ENCODE results near the gene RPS16. TPM values are rescaled to one million over a fixed set of nuclear protein-coding genes. Genes with fewer than 3 reads are reported as not detected.

The RPS16 gene
- total RNA-seq, 1 donor from 2014 or later, result 117 TPM

- DNase-seq (ENCODE audit: low read depth in 2 of 2), result no peak
Measured at GRCh38 chr19:39388657-39389056, 47.1 kb downstream of the RPS16 start.

- no peak for DNase-seq (ENCODE audit: low read depth in 2 of 2)
Measured at GRCh38 chr19:39386557-39386956, 49.2 kb downstream of the RPS16 start.

DNA sequence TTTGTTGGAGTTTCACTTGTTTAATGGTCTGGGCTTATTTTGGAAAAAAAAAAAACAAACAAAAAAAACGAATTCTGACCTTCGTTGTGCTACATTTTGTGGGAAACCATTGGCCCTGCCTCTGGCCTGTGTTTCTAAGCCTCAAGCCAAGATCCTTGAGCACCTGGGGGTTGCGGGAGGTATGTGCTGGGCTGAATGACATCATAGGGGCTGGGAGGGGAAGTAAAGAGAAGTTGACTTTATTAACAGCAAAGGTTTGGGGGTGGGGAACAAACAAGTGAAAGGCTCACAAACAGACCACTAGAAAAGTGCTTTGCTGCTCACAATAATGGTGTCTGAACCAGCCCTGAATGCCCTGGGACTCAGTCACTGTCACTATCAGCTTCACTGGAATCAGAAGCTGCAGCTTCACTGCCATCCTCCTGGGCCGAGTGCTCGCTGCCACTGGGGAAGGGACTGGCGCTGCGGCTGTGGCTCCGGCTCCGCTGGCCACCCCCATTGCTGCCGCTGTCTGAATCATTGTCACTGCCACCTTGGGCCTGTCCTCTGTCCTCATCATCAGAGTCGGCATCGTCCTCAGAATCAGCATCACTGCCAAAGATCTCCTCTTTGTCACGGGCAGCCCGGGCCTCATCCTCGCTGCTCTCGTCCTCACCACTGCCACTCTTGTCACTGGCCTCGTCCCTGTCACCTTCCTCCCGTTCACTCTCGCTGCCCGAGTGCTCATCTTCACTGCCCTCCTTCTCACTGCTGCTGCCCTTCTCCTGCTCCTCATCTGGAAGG is 49.9 kb downstream of the RPS16 start:
- DNase-seq (ENCODE audit: low read depth in 2 of 2), result no peak

DNA sequence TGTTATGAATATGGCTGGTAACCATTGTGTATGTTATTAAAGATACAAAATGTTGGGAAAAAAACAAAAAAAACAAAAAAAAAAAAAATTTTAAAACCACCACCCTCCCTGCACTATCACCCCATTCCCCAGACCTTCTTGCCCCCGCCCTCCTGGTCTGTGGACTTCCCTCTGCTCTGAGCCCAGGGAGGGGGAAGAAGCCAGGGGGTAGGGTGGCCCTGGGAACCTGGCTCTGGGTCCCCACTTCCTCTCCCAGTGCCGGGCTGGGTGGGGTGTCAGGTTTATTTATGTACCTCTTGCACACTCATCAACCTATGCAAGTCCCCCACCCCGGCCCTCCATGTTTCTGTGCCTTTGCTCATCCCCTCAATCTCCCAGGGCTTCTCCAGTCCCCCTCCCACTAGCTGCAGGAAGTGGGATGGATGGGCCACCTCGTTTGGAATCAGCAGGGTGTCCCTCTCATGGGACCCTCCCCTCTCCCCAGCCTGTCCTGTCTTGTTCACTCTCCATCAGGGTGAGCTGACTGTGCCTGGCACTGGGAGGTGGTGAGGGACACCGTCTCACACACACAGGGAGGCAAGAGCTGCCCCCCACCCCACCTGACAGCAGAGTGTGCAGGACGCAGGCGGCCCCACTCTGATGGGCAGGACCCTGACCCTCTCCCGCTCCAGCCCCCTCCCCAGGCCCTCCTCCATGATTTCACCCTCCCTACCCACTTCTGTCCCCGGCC is 50.7 kb downstream of the RPS16 start:
- no peak for DNase-seq (ENCODE audit: low read depth in 2 of 2)

Other genes with a start within 250 kb of the RPS16 start
- not detected in 2 replicates for gene NCCRP1, start 239.0 kb downstream of the RPS16 start, total RNA-seq
- gene SYCN, start 231.7 kb downstream of the RPS16 start, total RNA-seq, result not detected in 2 replicates
- not detected in 2 replicates for gene IFNL3, start 190.9 kb downstream of the RPS16 start, total RNA-seq
- gene IFNL4, start 187.1 kb downstream of the RPS16 start, total RNA-seq, result not detected in 2 replicates
- not detected in 2 replicates for gene IFNL2, start 167.6 kb downstream of the RPS16 start, total RNA-seq
- not detected in 2 replicates for gene IFNL1, start 139.5 kb downstream of the RPS16 start, total RNA-seq
- 0.39 and 0.76 TPM in 2 replicates for gene LRFN1, start 115.1 kb downstream of the RPS16 start, total RNA-seq
- gene GMFG, start 99.9 kb downstream of the RPS16 start, total RNA-seq, result 194 and 220 TPM in 2 replicates
- gene SAMD4B, start 93.5 kb downstream of the RPS16 start, total RNA-seq, result 19.8 and 31.2 TPM in 2 replicates
- 23.4 and 24.9 TPM in 2 replicates for gene PAF1, start 44.8 kb downstream of the RPS16 start, total RNA-seq
- 11.6 and 17.3 TPM in 2 replicates for gene MED29, start 44.6 kb downstream of the RPS16 start, total RNA-seq
- 0.64 and 1.8 TPM in 2 replicates for gene ZFP36, start 29.1 kb downstream of the RPS16 start, total RNA-seq
- 10.5 and 16.9 TPM in 2 replicates for gene PLEKHG2, start 23.3 kb downstream of the RPS16 start, total RNA-seq
- gene SUPT5H, start 9.6 kb upstream of the RPS16 start, total RNA-seq, result 29.9 and 38.1 TPM in 2 replicates
- gene TIMM50, start 44.9 kb upstream of the RPS16 start, total RNA-seq, result 48.3 and 50.3 TPM in 2 replicates
- gene DLL3, start 63.0 kb upstream of the RPS16 start, total RNA-seq, result 0.25 and 0.39 TPM in 2 replicates
- not detected in 2 replicates for gene SELENOV, start 79.2 kb upstream of the RPS16 start, total RNA-seq
- 1.8 and 3.1 TPM in 2 replicates for gene EID2B, start 96.9 kb upstream of the RPS16 start, total RNA-seq
- gene EID2, start 104.2 kb upstream of the RPS16 start, total RNA-seq, result 13.2 and 17.4 TPM in 2 replicates
- not detected in 2 replicates for gene LGALS13, start 166.6 kb upstream of the RPS16 start, total RNA-seq
- gene LGALS16, start 220.0 kb upstream of the RPS16 start, total RNA-seq, result not detected in 2 replicates

Data from dermis microvascular lymphatic vessel endothelial cell (primary cell).